KG1 (cell line): Measurements from ENCODE around the gene CEBPG.

ENCODE experiments used
- DNase-seq: peaks from one replicate; lab custom pipeline; 2025; lab: John Stamatoyannopoulos, UW

CEBPG gene

GRCh38 chr19:33350538-33351309 lies 22.8 kb upstream of the CEBPG start:
- no peak for DNase-seq

GRCh38 chr19:33355535-33355934 lies 18.0 kb upstream of the CEBPG start:
- DNase-seq, result no peak

GRCh38 chr19:33357556-33357955 lies 16.0 kb upstream of the CEBPG start:
- DNase-seq, result no peak

- no peak for DNase-seq
Observed at GRCh38 chr19:33358408-33358807, 15.1 kb upstream of the CEBPG start.

- no peak for DNase-seq
Observed at GRCh38 chr19:33359581-33359980, 13.9 kb upstream of the CEBPG start.

GRCh38 chr19:33362508-33363228 lies 10.8 kb upstream of the CEBPG start:
- no peak for DNase-seq

- DNase-seq, result no peak
Observed at GRCh38 chr19:33363476-33363875, 10.0 kb upstream of the CEBPG start.

- DNase-seq, result no peak
Observed at GRCh38 chr19:33365691-33366090, 7.8 kb upstream of the CEBPG start.

GRCh38 chr19:33366127-33366526 lies 7.4 kb upstream of the CEBPG start:
- no peak for DNase-seq

GRCh38 chr19:33366897-33367296 lies 6.6 kb upstream of the CEBPG start:
- no peak for DNase-seq

- no peak for DNase-seq
Observed at GRCh38 chr19:33368074-33368864, 5.2 kb upstream of the CEBPG start.

- DNase-seq, result no peak
Observed at GRCh38 chr19:33370783-33371182, 2.7 kb upstream of the CEBPG start.

- DNase-seq, result peak; percentile 19
Observed at GRCh38 chr19:33374236-33374714, 766 bp downstream of the CEBPG start.

GRCh38 chr19:33375156-33375836 lies 1.8 kb downstream of the CEBPG start:
- DNase-seq, result no peak

GRCh38 chr19:33375837-33376159 lies 2.3 kb downstream of the CEBPG start:
- no peak for DNase-seq

- DNase-seq, result no peak
Observed at GRCh38 chr19:33376423-33376822, 2.9 kb downstream of the CEBPG start.

- DNase-seq, result no peak
Observed at GRCh38 chr19:33376941-33377557, 3.5 kb downstream of the CEBPG start.

- no peak for DNase-seq
Observed at GRCh38 chr19:33377586-33378475, 4.3 kb downstream of the CEBPG start.

- no peak for DNase-seq
Observed at GRCh38 chr19:33379151-33379829, 5.8 kb downstream of the CEBPG start.

GRCh38 chr19:33381101-33381500 lies 7.6 kb downstream of the CEBPG start:
- no peak for DNase-seq
